Measurements from ENCODE around the gene SOD3. TPM values are rescaled to one million over a fixed set of nuclear protein-coding genes. Genes with fewer than 3 reads are reported as not detected.

The SOD3 gene
- total RNA-seq, 1 donor from 2014 or later = 8.6 TPM

DNA sequence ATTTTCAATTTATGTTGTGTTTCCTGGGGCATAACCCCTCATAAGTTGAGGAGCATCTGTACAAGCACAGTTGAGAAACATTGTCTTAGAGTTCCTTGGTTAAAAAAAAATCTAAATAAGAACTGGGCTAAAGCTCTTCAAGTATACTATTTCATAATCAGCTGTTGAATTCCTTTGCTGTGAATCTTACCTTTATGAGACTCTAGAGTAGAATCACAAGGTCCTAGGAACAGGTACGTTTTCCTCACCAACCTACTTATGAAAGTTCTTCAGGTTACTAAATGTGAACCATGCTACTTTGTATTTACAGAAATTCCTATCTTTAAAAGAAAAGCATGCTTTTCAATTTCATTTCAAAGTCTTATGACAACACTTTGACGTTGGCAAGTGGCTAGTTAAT lies 20.9 kb upstream of the SOD3 start:
- Mint-ChIP-seq H3K4me1 (ENCODE audit: low read depth, unreplicated experiment) (peaks cover 18% of the 10 kb centered on the region), H3K9me3 (ENCODE audit: unreplicated experiment) (peaks cover 4% of the 10 kb centered on the region)
- FAIRE-seq = no peak

GRCh38 chr4:24775032-24775605 lies 20.3 kb upstream of the SOD3 start:
- H3K27me3 ChIP-seq (ENCODE audit: insufficient read depth, low read length) = no peaks in the 10 kb centered on the region
- no peaks in the 10 kb centered on the region for H4K20me1 ChIP-seq (ENCODE audit: insufficient read depth, low read length)
- no peak overlapping the region for H3K4me3 Mint-ChIP-seq (ENCODE audit: unreplicated experiment)
- DNase-seq (ENCODE audit: low read depth) = no peak
- H3K4me1 Mint-ChIP-seq (ENCODE audit: low read depth, unreplicated experiment) = peaks cover 12% of the 10 kb centered on the region
- H3K36me3 ChIP-seq (ENCODE audit: insufficient read depth, low read length) = no peaks in the 10 kb centered on the region
- H2AFZ ChIP-seq (ENCODE audit: low read depth, low read length) = no peak overlapping the region
- H3K36me3 Mint-ChIP-seq (ENCODE audit: low read depth, unreplicated experiment) = no peaks in the 10 kb centered on the region
- no peaks in the 10 kb centered on the region for H3K27me3 Mint-ChIP-seq (ENCODE audit: low read depth, unreplicated experiment)
- peaks cover 4% of the 10 kb centered on the region for H3K9me3 Mint-ChIP-seq (ENCODE audit: unreplicated experiment)
- H3K27ac Mint-ChIP-seq (ENCODE audit: unreplicated experiment) = no peak overlapping the region
- no peaks in the 10 kb centered on the region for H3K79me2 ChIP-seq (ENCODE audit: insufficient read depth, low read length)
- no peak overlapping the region for H3K9ac ChIP-seq (ENCODE audit: low read length)
- peaks cover 25% of the 10 kb centered on the region for H3K4me1 ChIP-seq (ENCODE audit: insufficient read depth, low read length)
- no peak for TF ChIP-seq EZH2 (IDR thresholded peaks at IDR 0.05; ENCODE audit: insufficient read depth, low read length)
- TF ChIP-seq, protein P1, sequence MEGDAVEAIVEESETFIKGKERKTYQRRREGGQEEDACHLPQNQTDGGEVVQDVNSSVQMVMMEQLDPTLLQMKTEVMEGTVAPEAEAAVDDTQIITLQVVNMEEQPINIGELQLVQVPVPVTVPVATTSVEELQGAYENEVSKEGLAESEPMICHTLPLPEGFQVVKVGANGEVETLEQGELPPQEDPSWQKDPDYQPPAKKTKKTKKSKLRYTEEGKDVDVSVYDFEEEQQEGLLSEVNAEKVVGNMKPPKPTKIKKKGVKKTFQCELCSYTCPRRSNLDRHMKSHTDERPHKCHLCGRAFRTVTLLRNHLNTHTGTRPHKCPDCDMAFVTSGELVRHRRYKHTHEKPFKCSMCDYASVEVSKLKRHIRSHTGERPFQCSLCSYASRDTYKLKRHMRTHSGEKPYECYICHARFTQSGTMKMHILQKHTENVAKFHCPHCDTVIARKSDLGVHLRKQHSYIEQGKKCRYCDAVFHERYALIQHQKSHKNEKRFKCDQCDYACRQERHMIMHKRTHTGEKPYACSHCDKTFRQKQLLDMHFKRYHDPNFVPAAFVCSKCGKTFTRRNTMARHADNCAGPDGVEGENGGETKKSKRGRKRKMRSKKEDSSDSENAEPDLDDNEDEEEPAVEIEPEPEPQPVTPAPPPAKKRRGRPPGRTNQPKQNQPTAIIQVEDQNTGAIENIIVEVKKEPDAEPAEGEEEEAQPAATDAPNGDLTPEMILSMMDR (IDR thresholded peaks at IDR 0.05; ENCODE audit: insufficient read depth, low read depth, low read length) = no peak
- H3K4me2 ChIP-seq (ENCODE audit: low read length) = no peak overlapping the region
- no peak overlapping the region for H3K4me3 ChIP-seq (ENCODE audit: insufficient read depth, low read depth, low read length)
- H3K27ac ChIP-seq (ENCODE audit: low read depth, low read length) = no peak overlapping the region
- FAIRE-seq = peak; percentile 9
- H3K9me3 ChIP-seq (ENCODE audit: insufficient read depth, low read depth, low read length) = no peaks in the 10 kb centered on the region

More for the DNA sequence above, 20.9 kb upstream of the SOD3 start:
- Histone ChIP-seq H4K20me1 (ENCODE audit: insufficient read depth, low read length) (no peaks in the 10 kb centered on the region), H3K79me2 (ENCODE audit: insufficient read depth, low read length) (no peaks in the 10 kb centered on the region), H3K27me3 (ENCODE audit: insufficient read depth, low read length) (no peaks in the 10 kb centered on the region), H2AFZ (ENCODE audit: low read depth, low read length) (no peak overlapping the region), H3K27ac (ENCODE audit: low read depth, low read length) (no peak overlapping the region), H3K4me1 (ENCODE audit: insufficient read depth, low read length) (peaks cover 30% of the 10 kb centered on the region), H3K4me3 (ENCODE audit: insufficient read depth, low read depth, low read length) (no peak overlapping the region), H3K36me3 (ENCODE audit: insufficient read depth, low read length) (no peaks in the 10 kb centered on the region), H3K4me2 (ENCODE audit: low read length) (no peak overlapping the region), H3K9ac (ENCODE audit: low read length) (no peak overlapping the region), H3K9me3 (ENCODE audit: insufficient read depth, low read depth, low read length) (no peaks in the 10 kb centered on the region)
- H3K36me3 Mint-ChIP-seq (ENCODE audit: low read depth, unreplicated experiment) = no peaks in the 10 kb centered on the region
- no peak for TF ChIP-seq EZH2 (IDR thresholded peaks at IDR 0.05; ENCODE audit: insufficient read depth, low read length)
- TF ChIP-seq, protein P1 (IDR thresholded peaks at IDR 0.05; ENCODE audit: insufficient read depth, low read depth, low read length) = no peak
- DNase-seq (ENCODE audit: low read depth) = no peak
- H3K4me3 Mint-ChIP-seq (ENCODE audit: unreplicated experiment) = no peak overlapping the region
- H3K27me3 Mint-ChIP-seq (ENCODE audit: low read depth, unreplicated experiment) = no peaks in the 10 kb centered on the region
- no peak overlapping the region for H3K27ac Mint-ChIP-seq (ENCODE audit: unreplicated experiment)

GRCh38 chr4:24775750-24776149 lies 19.6 kb upstream of the SOD3 start:
- Histone ChIP-seq H3K4me2 (ENCODE audit: low read length) (no peak overlapping the region), H3K9me3 (ENCODE audit: insufficient read depth, low read depth, low read length) (no peaks in the 10 kb centered on the region), H3K27me3 (ENCODE audit: insufficient read depth, low read length) (no peaks in the 10 kb centered on the region), H2AFZ (ENCODE audit: low read depth, low read length) (no peak overlapping the region), H3K4me1 (ENCODE audit: insufficient read depth, low read length) (peaks cover 19% of the 10 kb centered on the region), H4K20me1 (ENCODE audit: insufficient read depth, low read length) (no peaks in the 10 kb centered on the region), H3K9ac (ENCODE audit: low read length) (no peak overlapping the region), H3K79me2 (ENCODE audit: insufficient read depth, low read length) (no peaks in the 10 kb centered on the region), H3K36me3 (ENCODE audit: insufficient read depth, low read length) (no peaks in the 10 kb centered on the region), H3K4me3 (ENCODE audit: insufficient read depth, low read depth, low read length) (no peak overlapping the region), H3K27ac (ENCODE audit: low read depth, low read length) (no peak overlapping the region)
- Mint-ChIP-seq H3K36me3 (ENCODE audit: low read depth, unreplicated experiment) (no peaks in the 10 kb centered on the region), H3K9me3 (ENCODE audit: unreplicated experiment) (peaks cover 4% of the 10 kb centered on the region), H3K27ac (ENCODE audit: unreplicated experiment) (no peak overlapping the region), H3K4me1 (ENCODE audit: low read depth, unreplicated experiment) (peaks cover 5% of the 10 kb centered on the region), H3K27me3 (ENCODE audit: low read depth, unreplicated experiment) (no peaks in the 10 kb centered on the region), H3K4me3 (ENCODE audit: unreplicated experiment) (no peak overlapping the region)
- TF ChIP-seq, protein P1 (IDR thresholded peaks at IDR 0.05; ENCODE audit: insufficient read depth, low read depth, low read length) = no peak
- no peak for TF ChIP-seq EZH2 (IDR thresholded peaks at IDR 0.05; ENCODE audit: insufficient read depth, low read length)
- DNase-seq (ENCODE audit: low read depth) (no peak), FAIRE-seq (no peak)

Measured in astrocyte (in vitro differentiated cells and primary cell).